ENCODE measurements around the gene CTCF.
A peak's percentile ranks its signal among the peaks of the same experiment; 100 is the strongest.
"Not testable (repeated sequence)": the region's sequence is repeated elsewhere in the genome, so short reads cannot be mapped to it uniquely, and the experiment has no call there.

The CTCF gene

GRCh38 chr16:67562526-67562917, at the start of gene CTCF:
CTCF (plus strand) TSS chr16:67562526; CDS start chr16:67610833, 48,307 bp downstream.
- DNase-seq: peak; percentile 21

DNA sequence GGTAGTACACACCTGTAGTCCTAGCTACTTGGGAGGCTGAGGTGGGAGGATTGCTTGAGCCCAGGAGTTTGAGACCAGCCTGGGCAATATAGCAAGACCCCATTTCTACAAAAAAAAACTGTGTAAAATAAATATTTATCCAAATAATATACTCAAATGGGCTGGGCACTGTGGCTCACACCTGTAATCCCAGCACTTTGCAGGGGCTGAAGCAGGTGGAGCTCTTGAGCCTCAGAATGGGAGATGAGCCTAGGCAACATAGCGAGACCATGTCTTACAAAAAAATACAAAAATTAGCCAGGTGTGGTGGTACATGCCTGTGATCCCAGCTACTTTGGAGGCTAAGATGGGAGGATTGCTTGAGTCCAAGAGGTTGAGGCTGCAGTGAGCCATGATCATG, 48.4 kb upstream of the CTCF start:
- not testable (repeated sequence) for DNase-seq

DNA sequence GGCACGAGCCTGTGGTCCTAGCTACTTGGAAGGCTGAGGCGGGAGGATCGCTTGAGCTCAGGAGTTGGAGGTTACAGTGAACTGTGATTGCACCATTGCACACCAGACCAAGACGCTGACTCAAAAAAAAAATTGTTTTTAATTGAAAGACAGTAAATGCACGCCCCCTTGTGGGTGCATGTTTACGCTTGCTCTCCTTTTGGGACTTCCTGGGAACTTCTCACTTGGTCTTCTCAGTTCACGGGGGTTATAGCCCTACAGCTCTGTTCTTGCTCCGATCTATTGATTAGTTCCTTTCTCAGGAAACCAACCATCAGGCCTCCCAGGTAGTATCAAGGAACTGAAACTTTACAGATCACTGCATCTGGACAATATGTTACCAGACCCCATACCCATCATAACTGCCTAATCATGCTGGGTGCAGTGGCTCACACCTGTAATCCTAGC, 47.9 kb upstream of the CTCF start:
- DNase-seq: peak; percentile 3

GRCh38 chr16:67516296-67517154, 45.8 kb upstream of the CTCF start:
- DNase-seq: no peak

DNA sequence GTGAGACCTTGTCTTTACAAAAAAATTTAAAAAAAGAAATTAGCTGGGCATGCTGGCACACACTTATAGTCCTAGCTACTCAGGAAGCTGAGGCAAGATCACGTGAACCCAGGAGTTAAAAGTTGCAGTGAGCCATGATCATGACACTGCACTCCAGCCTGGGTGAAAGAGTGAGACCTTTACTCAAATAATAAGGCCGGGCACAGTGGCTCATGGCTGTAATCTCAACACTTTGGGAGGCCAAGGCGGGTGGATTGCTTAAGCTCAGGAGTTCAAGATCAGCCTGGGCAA, 45.2 kb upstream of the CTCF start:
- DNase-seq: no peak

DNA sequence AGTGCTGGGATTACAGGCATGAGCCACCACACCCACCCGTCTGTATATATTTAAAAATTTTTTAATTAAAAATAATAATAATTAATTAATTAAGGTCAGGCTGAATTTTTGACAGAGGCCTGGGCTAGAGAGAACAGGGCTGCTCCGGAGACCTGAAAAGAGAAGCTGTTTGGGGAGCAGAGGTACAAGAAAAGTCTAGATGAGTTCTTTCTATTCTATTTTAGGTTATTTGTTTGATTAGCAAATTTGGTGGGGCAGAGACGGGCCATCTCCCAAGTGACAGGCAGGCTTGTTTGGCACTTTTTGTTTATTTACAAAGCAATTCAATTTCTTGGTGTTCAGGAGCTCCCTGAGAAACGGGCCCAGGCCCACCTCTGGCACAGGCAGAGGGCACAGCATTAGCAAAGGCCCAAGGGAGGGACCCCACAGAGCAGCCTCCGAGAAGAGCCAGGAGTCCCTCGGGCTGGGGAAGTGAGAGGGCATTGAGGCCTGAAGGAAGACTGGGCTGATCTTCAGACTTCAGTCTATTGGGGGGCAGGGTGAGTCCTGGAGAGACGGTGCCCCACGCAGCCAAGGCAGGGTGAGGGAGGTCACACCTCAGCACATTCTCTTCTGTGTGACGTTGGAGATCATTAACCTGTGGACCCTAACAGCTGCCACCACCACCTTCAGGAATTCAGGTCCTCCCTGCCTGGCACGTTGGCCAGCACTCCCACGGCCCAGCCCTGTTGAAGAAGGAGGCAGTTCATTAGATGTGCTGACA, 44.5 kb upstream of the CTCF start:
- no peak for DNase-seq

GRCh38 chr16:67518676-67519075, 43.6 kb upstream of the CTCF start:
- no peak for DNase-seq

DNA sequence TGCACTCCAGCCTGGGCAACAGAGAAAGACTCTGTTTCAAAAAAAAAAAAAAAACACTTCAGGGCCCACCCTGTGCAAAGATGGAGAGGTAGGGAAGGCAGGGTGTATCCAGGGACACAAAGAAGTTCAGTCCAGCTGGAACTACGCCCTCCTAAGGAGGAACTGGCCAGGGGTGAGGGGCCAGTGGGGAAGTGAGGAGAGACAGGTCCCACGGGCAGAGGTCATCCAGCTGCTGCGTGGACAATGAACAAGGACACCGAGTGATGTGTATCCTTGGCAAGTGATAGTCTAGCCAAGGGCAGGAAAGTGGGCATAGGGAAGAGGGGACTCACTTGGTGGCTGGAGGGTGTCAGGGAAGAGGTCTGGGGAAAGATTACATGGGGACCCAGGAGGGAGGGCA, 43.1 kb upstream of the CTCF start:
- DNase-seq: no peak

- peak; percentile 38 for DNase-seq
Measured at GRCh38 chr16:67521095-67521804, 41.1 kb upstream of the CTCF start.

GRCh38 chr16:67525176-67525860, 37.0 kb upstream of the CTCF start:
- no peak for DNase-seq

DNA sequence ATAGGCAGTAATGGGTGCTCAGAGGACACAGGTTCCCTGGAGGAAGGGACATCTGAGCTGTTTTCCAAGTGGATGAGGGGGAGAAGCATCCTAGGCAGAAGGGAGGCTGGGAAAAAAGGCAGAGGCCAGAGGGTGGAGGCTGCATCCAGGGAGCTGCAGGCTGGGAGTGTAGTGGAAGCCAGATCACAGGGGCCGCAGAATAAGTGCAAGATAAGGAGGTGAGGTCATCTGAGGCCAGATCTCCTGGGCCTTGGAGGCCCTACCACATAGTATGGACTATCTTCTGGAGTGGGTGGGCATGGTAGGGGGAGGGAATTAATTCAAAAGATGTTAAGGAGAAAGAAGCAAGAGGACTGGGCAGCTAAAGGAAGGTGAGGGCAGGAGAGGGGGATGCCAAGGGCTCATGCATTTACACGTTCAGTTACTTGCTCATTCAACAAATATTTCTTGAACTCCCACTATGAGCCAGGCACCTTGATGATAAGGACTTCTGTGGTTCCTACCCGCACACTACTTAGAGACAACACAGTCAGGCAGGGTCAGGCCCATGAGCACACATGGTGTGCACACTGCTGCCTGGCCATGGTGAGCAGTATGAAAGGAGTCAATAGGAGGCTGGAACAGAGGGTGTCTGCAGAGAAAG, 36.1 kb upstream of the CTCF start:
- DNase-seq: no peak

GRCh38 chr16:67528222-67528869, 34.0 kb upstream of the CTCF start, which contains the start of gene RIPOR1:
RIPOR1 (plus strand) TSS chr16:67528829; CDS start chr16:67538447, 9,618 bp downstream.
- DNase-seq: no peak

DNA sequence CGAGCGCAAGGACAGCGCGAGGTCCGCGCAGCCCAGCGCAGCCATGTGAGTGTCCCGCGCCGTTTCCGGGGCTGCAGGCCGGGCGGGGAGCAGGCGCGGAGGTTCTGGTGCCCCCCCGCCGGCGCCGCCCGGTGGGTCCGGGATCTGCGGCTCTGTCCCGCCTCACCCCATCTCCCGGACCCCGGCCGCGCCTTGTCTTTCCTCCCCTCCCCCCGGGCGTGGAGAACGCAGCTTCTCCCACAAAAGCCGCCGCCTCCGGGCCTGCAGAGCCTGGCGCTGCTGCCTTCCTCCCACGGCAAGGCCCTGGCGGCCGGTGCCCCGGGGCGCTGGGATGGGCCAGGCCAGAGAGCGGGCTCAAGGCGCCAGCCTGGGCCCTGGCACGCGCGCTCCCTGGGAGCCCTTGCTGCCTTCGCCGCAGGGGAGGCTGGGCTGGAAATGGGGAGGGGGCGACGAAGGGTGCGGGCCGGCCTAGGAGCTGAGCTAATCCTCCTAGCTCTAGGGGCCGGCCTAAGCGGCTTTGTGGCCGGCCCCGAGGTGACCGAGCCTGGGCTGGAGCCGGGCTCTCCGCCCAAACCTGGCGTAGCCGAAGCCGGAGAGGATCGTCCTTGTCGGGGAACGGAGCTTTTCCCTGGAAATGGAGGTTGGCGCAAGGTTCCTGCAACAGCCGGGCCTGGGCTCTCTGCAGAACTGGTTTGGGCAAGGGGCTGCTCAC, 33.3 kb upstream of the CTCF start:
- no peak for DNase-seq

- DNase-seq: no peak
Measured at GRCh38 chr16:67529582-67530012, 32.7 kb upstream of the CTCF start.

DNA sequence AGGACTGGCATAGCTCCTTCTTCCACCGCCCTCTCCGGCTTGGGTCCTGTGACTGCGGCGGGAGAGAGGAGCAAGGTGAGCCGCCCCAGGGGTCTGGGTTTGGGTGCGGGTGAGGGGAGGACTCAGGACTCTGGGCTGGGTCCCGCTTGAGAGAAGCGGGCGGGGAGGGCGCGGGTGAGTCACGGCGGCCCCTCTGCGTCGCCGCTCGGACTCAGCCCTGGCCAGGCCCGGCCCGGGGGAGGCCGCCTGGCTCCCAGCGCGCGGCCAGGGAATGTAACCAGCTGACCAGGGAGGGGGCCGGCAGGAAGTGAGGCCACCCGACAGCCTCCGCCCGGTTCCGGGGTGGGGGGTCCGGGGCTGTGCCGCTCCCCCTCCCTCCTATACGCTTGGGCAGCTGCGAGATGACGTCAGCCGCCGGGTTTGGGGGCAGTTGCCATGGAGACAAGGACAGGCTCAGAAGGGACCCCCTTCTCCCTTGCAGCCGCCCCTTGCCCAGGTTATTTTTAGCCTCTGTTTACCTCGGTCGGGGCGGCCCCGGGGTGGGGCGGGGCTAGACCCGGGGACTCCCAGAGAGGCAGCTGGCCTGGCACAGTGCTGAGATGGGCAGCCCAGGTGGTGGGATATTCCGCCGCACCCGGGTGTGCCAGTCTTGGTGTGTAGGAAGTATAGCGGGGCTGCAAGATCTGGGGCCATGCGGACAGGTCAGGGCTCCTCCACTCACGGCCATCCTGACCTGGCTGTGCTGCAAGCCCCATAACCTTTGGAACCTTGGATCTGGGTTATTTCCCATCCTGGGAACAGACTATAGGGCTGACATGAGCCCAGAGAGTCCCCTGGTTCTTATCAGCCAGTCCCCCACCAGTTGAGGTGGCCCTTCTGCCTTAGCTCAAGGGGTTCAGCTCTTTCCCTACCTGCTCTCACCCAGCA, 32.0 kb upstream of the CTCF start:
- DNase-seq: no peak

- DNase-seq: no peak
Measured at GRCh38 chr16:67531247-67531646, 31.1 kb upstream of the CTCF start.

GRCh38 chr16:67533024-67533560, 29.2 kb upstream of the CTCF start:
- no peak for DNase-seq

- DNase-seq: not testable (repeated sequence)
Measured at GRCh38 chr16:67533987-67534386, 28.3 kb upstream of the CTCF start.

DNA sequence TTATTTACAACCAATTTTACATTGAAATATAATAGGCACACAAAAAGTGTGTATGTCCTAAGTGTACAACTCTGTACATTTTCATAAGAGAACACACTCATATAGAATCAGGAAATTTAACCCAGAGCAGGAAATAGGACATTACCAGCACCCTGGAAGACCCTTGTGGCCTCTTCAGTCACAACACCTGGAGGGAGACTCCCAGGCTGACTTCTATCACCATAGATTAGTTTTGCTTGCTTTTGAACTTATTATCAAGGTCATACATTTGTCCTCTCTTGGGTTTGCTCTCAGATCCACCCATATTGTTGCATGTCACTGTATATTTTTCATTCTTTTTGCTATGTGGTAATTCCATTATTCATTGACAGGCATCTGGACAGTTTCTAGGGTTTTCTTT, 27.9 kb upstream of the CTCF start:
- DNase-seq: no peak

GRCh38 chr16:67535201-67535600, 27.1 kb upstream of the CTCF start:
- DNase-seq: no peak
